ENCODE data around the gene EPS8L1.
"Not testable (repeated sequence)": the region's sequence is repeated elsewhere in the genome, so short reads cannot be mapped to it uniquely, and the experiment has no call there.

EPS8L1 gene

DNA sequence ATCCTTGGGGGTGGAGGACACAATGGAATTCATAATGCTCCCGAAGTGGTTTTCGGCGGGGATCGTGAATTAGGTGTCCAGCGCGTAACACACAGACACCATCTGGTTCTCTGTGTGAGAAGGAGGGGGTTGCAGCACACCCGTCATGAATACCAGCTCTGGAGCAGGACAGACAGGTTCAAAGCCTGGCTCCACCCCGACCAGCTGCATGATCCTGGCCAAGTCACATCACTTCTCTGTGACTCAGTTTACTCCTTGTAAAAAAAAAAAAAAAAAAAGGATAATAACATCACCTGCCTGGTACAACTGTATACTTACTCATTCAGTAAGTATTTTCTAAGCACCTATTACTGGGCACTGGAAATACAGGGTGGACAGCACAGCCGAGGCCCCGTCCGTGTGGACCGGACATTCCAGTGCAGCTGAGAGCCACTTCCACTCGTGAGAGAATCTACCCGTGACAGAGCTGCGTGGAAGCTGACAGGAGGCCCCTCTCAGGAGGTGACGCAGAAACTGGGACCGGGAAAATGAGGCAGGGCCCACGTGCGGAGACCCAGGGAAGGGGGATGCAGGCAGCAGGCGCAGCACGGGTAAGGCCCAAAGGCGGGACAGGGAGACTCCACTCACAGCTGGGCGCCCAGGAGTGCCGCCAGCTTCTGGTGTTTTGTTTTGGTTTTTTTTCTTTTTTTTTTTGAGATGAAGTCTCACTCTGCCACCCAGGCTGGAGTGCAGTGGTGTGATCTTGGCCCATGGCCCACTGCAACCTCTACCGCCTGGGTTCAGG, 24.7 kb upstream of the EPS8L1 start:
- no peak for DNase-seq

DNA sequence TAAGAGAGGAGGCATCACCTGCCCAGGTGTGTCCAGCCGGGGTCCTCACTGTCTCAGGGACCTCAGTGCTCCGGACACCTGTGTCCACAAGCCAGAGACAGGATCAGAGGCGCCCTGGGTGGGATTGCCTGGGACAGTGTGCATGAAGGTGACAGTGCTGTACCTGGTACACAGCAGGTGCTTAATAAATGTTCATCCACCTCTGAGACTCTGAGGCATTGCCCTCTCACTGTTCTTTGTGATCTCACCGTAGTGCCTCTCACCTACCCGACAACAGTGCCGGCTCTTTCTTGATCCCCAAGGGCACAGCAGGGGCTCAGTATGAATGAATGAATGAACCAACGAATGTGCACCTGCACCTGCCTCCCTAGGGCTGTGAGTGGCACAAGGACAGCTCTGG, 21.9 kb upstream of the EPS8L1 start:
- no peak for DNase-seq

DNA sequence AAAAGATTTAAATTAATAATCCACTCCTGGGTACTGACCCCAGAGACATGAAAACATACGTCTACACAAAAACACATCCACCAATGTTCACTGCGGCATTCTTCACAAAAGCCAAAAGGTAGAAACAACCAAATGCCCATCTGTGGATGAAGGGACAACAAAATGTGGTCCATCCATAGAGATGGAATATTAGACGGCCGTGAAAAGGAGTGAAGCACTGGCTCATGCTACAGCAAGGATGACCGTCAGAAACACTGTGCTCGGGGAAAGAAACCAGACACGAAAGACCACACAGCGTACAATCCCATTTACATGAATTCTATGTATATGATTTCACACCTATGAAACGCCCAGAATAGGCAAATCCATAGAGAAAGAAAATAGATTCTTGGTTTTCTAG, 18.8 kb upstream of the EPS8L1 start:
- DNase-seq, result no peak

DNA sequence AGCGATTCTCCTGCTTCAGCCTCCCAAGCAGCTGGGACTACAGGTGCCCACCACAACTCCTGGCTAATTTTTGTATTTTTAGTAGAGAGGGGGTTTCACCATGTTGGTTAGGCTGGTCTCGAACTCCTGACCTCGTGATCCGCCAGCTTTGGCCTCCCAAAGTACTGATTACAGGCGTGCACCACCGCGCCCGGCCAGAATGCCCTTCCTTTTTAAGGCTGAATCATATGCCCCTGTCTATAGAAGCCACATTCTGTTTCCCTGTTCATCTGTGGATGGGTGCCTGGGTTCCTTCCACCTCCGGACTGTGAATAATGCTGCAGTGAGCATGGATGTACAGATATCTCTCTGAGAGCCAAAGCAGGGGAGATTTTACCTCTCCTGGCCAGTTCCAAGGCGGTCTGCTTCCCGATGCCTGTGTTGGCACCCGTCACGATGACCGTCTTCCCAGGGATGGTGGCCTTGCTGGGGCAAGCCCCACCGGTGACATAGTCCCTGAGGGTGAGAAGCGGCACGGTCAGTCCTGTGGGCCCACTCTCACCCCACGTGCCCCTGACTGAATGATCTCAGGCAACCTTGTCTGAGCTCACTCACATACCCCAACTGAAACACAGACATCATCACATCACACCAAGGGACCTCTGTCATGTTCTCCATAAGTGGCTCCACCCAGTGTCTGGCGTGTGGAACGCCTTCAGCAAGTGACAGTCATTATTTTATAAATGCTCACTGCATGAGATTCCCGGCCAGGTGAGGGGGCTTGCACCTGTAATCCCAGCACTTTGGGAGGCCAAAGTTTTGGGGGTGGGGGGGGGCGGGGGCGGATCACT, 16.7 kb upstream of the EPS8L1 start:
- no peak for DNase-seq

DNA sequence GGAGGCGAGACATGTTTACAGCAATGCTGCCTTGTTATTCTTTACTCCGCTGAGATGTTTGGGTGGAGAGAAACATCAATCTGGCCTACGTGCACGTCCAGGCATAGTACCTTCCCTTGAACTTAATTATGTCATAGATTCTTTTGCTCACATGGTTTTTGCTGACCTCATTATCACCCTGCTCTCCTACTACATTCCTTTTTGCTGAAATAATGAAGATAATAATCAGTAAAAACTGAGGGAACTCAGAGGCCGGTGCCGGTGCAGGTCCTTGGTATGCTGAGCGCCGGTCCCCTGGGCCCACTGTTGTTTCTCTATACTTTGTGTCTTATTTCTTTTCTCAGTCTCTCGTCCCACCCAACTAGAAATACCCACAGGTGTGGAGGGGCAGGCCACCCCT, 15.4 kb upstream of the EPS8L1 start:
- not testable (repeated sequence) for DNase-seq

DNA sequence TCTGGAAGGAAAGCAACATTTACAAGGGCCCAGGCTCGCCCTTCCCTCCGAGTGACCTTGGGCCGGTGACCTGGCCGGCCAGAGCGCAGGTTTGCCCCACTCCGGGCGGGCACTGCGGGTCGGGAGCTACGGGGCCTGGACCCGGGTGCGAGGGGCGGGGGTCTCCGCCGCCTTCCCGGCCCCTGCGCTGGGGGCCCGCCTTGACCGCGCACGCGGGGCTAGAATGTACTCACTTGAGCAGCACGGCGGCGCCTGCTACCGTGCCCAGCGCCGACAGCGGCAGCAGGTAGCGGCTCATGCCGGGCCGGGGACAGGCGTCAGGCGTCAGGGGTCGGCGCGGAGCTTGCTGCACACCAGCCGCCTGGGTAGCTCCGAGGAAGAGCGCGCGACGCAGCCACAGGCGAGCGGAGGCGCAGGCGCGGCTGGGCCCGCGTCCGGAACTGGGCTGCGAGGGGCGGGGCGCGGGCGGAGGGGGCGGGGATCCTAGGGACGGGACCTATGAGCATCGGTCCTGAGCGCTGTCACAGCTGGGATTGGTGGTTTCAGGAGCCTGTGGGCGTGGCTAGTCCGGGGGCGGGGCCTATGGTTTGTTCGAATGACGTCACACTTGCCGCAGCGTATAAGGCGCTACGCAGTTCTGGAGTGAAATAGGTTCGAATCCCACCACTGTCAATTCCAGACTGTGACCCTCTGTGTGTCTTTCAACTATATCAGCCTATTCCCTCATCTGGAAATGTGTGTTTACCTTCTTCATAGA, 12.8 kb upstream of the EPS8L1 start, which contains the start of gene RDH13:
TSS of gene RDH13 (minus strand) at position 414 of the 757 bp plus-strand sequence. CDS start at position 298, 116 bp downstream.
- DNase-seq, result peak; percentile 93

DNA sequence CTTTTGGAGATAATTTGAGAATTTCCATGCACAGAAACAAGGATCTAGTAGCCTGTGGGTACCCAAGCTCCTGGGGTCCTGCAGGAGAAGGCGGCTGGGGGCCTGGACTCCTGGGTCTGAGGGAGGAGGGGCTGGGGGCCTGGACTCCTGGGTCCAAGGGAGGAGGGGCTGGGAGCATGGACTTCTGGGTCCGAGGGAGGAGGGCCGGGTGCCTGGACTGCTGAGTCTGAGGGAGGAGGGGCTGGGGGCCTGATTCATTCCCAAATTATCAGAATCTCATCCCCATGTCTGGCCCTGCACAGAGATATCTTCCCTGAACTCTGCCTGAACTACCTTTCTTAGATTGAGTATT, 12.2 kb upstream of the EPS8L1 start:
- DNase-seq, result no peak

DNA sequence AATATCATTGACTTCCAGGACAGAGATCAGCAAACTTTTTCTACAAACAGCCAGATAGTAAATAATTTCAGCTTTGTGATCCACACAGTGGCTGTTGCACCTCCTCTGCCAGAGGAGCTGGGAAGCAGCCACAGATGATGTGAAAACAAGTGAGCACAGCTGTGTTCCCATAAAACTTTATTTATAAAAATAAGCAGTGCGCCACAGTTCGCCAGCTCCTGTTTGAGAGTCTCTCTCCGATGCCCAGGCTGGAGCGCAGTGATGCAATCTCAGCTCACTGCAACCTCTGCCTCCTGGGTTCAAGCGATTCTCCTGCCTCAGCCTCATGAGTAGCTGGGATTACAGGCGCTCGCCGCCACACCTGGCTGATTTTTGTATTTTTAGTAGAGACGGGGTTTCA, 10.2 kb upstream of the EPS8L1 start:
- DNase-seq, result not testable (repeated sequence)

DNA sequence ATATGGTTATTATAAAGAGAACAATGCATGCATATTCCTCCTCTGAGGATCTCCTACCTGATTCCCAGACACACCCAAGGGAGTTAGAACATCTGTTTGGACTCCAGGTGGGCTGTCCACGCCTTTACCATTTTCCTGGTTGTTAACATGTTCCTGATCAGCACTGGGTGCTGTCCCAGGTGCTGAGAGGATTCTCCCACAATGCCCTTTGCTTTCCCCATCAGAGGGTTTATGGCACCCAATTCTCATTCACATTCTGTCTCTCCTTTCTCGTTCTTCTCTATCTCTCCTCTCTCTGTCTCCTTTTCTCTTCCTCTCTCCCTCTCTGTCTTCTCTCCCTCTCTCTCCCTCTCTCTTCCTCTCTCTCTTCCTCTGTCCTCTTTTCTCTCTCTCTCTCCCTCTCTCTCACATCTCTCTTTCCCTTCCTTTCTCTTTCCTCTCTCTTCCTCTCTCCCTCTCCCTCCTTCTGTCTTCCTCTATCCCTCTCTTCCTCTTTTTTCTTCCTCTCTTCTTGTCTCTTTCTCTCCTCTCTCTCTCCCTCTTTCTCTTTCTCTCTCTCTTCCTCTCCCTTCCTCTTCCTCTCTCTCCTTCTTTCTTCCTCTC, 9.5 kb upstream of the EPS8L1 start:
- no peak for DNase-seq

DNA sequence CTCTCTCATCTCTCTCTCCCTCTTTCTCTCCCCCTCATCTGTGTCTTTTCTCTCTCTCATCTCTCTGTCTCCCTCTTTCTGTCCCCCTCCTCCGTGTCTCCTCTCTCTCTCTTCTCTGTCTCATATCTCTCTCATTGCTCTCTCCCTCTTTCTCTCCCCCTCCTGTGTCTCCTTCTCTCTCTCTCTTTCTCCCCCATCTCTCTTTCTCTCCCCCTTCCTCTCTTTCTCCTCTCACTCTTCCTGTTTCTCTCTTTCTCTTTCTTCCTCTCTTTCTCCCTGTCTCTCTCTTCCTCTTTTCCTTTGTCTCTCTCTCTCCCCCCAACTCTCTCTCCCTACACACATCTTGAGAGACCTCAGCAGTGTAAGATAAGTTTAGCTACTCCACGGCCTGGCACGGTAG, 7.8 kb upstream of the EPS8L1 start:
- DNase-seq, result no peak

DNA sequence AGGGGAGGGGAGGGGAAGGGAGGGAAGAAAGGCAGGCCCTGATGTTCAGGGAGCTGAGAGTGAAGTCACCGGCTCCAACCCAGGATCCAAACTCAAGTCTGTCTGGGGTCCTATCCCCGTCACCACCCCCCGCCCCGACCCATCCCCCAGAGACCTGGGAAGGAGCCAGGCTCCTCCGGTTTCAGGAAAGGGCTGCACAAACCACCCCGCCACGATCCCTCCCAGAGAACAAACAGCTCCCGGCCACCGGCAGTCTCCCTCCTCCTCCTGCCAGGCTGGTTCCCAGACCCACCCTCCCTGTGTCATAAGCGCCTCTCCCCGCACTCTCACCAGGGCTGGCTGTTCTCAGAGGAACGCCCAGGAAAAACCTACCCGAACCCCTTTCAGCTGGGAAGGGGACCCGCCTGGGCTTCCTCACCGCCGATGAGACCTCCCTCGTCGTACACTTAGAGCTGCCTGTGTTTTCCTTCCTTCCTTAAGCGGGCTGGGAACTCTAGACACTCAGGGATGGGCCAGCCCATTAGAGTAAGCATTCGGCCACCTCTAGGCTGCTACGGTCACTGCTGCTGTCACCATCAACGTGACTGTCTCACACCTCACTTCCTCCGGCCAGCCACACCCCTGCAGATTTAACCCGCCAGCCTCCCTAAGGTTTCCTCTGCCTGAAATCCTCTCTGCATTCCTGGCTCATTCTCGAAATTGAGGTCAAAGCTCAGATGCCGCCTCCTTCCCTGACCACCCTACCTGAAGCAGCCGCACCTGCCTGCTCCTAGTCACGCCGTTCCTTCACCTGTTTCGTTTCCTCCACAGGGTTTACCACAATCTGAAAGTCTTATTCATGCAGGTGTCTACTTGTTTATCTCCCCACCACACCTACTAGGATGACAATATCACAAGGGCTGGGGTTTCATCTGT, 6.5 kb upstream of the EPS8L1 start:
- DNase-seq, result peak; percentile 55

DNA sequence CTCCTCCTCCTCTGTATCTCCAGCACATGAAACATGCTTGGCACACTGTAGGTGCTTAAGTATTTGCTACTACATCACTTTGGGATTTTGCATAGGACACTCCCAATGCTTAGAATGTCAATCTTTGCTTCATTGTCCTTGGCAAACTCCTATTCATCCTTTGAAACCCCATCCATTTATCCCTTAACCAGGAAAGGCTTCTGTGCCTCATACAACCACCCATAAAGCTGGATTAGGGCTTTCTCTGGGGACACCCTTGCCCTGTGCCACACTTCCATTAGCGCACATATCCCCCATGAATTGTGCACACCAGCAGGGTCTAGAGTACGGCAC, 5.8 kb upstream of the EPS8L1 start:
- DNase-seq, result no peak

DNA sequence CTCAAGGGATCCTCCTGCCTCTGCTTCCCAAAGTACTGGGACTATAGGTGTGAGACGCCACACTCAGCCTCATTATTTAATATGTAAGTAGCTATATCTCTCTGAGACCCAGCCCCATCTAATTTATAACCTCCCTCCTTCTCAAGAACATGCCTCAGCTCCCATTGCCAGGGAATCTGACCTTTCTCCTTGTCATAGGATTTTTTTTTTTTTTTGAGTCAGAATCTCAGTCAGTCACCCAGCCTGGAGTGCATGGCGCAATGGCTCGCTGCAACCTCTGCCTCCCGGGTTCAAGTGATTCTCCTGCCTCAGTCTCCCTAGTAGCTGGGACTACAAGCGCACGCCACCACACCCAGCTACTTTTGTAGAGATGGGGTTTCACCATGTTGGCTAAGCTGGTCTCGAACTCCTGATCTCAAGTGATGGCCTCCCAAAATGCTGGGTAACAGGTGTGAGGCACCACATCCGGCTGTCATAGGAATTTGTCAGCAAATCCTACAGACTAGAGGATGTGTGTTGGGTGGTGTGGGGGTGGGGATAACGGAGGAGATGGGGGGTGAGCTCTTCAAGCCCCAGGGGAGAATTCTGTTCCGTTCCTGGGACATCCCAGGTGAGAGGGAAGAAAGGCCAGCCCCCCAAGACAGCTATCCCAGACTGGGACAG, 5.1 kb upstream of the EPS8L1 start:
- no peak for DNase-seq

DNA sequence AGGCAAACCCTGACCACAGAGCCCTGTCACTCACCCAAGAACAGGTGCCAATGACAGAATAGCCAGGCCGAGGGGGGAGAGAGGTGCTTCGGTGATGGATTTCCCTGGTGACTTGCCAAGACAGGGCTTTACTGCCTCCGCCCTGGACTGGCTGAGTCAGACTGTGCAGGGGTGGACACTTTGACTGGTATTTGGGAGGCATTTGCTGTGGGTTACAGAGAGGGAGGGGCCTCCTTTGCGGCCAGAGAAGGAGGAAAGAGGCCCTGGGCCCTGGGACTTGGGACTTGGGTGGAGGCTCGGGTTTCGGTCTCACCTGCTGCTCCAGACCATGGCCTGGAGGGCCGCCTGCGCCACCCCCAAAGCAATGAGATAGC, 4.6 kb upstream of the EPS8L1 start:
- DNase-seq, result no peak

DNA sequence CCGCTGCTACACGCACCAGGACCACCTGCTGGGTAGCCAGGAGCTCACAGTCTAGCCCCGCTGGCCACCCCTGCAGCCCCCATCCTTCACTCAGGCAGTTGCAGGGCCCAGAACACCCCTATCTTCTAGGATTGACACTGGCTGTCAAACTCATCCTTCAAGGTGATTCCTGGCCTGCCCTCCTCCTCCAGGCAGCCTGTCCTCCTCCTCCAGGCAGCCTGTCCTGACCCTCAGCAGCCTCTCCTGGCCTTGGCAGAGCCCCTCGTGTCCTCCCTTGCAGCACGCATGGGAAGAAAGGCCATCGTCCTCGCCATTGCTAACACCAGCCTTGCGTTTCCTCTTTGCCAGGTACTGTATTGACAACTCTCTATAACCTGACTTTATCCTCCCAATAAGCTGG, 3.8 kb upstream of the EPS8L1 start:
- DNase-seq, result no peak

DNA sequence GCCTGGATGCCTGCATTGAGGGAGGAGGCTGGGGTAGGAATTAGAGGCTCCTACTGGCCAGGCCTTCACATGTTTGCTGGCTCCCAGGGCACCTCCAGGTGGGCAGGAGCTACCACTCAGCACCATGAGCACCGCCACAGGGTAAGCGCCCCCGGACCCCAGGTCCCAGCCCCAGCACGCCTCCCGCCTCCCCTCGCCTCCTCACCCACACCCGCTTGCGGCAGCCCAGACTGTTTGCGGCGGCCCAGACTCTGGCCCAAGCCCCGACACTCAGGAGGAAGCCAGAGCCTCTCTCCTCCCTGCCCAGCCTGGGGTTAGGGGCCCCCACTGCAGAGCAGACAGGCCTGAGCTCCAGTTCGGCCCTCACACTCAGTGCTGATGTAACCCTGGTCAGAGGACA, 652 bp downstream of the EPS8L1 start:
- DNase-seq, result no peak

DNA sequence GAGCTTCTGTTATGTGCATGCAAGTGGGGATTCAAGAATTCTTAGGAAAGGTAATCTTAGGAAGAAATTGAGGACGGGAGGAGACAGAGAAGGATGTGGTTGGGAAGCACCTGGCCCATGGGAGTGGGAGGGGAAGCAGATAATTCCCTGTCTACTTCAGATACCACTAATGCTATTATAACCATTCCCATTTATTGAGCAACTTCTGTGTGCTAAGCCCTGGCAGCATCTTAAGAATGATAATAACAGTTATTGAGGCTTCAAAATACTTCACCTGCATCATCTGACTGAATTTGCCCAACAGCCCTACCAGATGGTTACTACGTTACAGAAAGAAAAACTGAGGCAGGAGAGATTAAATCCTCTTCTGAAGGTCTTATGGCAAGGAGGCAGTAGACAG, 1.4 kb downstream of the EPS8L1 start:
- DNase-seq, result no peak

DNA sequence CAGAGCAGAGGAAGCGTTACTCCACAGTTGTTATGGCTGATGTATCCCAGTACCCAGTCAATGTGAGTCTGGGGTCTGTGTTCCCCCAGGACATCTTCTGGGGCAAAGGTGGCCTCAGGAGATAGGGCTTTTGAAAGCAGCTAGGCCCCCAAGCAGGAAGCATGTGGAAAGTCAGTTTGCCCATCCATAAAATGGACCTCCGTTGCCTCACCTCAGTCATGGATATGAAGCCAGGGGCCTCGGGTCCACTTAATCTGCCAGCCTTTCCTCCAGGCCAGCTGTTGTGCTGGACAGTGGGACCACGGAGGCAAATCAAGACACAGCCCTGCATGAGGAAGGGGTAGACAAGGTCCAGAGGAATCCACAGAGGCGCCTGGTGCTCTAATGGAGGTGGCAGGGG, 3.3 kb downstream of the EPS8L1 start:
- no peak for DNase-seq

DNA sequence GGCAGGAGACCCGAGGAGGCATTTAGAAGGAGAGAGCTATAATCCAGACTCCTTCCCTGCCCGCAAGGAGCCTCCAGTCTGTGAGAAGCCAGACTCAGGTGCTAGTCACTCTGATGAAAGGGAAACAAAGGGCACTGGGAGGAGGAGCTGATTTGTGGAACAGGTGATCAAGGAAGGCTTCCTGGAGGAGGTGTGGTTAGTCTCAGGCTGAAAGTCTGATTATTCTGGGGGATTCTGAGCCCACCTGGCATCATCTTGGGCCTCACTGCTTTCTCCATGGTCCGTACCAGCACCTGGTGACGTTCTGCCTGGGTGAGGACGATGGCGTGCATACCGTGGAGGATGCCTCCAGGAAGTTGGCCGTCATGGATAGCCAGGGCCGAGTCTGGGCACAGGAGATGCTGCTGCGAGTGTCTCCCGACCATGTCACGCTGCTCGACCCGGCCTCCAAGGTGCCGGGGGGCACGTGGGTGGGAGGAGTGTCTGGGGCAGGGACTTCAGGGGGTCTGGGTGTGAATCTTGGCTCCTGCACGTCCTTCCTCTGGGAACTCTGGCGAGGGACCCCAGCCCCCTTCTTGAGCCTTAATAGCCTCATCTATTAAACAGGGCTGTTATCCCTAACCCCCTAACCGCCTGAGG, 3.9 kb downstream of the EPS8L1 start:
- no peak for DNase-seq

DNA sequence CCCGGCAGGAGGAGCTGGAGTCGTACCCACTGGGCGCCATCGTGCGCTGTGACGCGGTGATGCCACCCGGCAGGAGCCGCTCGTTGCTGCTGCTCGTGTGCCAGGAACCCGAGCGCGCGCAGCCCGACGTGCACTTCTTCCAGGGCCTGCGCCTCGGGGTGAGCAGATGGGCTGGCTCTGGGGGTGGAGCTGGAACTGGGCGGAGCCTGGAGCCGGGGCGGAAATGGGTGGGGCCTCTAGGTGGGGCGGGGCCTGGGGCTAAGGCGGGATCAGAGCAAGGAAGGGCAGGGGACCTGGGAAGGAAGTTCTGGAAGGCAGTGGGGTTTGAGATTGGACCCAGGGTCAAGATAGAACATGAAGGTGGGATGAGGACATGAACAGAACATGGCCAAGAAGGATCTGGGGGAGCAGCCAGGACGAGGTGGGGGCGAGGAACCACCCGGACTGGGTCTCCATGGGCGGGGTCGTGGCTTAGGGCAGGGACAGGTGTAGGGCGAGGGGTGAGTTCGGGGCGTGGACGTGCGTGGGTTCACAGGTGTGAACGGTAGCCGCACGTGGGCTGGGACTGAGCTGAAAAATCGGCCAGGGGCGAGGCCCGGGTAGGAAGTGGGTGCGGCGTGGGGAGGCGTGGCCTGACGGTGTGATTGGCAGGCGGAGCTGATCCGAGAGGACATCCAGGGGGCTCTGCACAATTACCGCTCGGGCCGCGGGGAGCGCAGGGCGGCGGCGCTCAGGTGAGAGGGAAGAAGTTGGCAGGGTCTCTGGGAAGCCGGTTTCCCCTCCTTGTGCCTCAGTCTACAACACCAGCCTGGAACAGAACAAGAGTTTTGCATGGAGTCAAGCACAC, 4.7 kb downstream of the EPS8L1 start:
- DNase-seq, result peak; percentile 84

Measured in NCI-H748 treated with DMSO at 0.1 percent for 48 hours (cell line).